GM20000 (cell line): ENCODE results near the gene ERGIC1.

ENCODE experiments used
- DNase-seq: peaks from one replicate; pipeline ENCODE4 v3.0.0; 2012; ENCODE audit warnings: low spot score
- CTCF ChIP-seq: IDR thresholded peaks from 2 replicates; pipeline ENCODE4 v1.5.1; 2012; ENCODE audit warnings: mild to moderate bottlenecking, control low read depth; ENCODE audit errors: extremely low read depth, missing control alignments

ERGIC1 gene

GRCh38 chr5:172918421-172919371 is 84.6 kb downstream of the ERGIC1 start:
- TF ChIP-seq CTCF = no peak
- no peak for DNase-seq

GRCh38 chr5:172919525-172920446 is 85.7 kb downstream of the ERGIC1 start:
- TF ChIP-seq CTCF = no peak
- DNase-seq = no peak

- TF ChIP-seq CTCF = no peak
- DNase-seq = no peak
Observed at GRCh38 chr5:172920447-172920849, 86.4 kb downstream of the ERGIC1 start.

GRCh38 chr5:172920995-172921394 is 86.9 kb downstream of the ERGIC1 start:
- DNase-seq = no peak
- no peak for TF ChIP-seq CTCF

GRCh38 chr5:172921906-172922305 is 87.9 kb downstream of the ERGIC1 start:
- TF ChIP-seq CTCF = no peak
- DNase-seq = no peak

- no peak for TF ChIP-seq CTCF
- no peak for DNase-seq
Observed at GRCh38 chr5:172923539-172923938, 89.5 kb downstream of the ERGIC1 start.

GRCh38 chr5:172925336-172925948 is 91.4 kb downstream of the ERGIC1 start:
- no peak for DNase-seq
- no peak for TF ChIP-seq CTCF
